Fibroblast of lung (primary cell): ENCODE results near the gene SH3GL1. TPM values are rescaled to one million over a fixed set of nuclear protein-coding genes. Genes with fewer than 3 reads are reported as not detected.
A peak's percentile ranks its signal among the peaks of the same experiment; 100 is the strongest.

Experiments used
- DNase-seq, 2 donors: peaks; one replicate each; pipeline versions ENCODE4 v3.0.0 to v3.0.0-alpha.2; 2010; ENCODE audit warnings: low read depth in 2 of 2
- H2AFZ ChIP-seq: 2 replicates; pipeline ENCODE4 v1.5.1; 2012; ENCODE audit warnings: low read length, control low read depth, inconsistent platforms
- H3K27ac ChIP-seq: 2 replicates; pipeline ENCODE4 v1.5.1; 2011; ENCODE audit warnings: low read length, control low read depth; ENCODE audit not compliant: insufficient read depth
- H3K27me3 ChIP-seq: 2 replicates; pipeline ENCODE4 v1.5.1; 2011; ENCODE audit warnings: mild to moderate bottlenecking, low read length; ENCODE audit not compliant: control insufficient read depth, insufficient read depth
- H3K36me3 ChIP-seq: 2 replicates; pipeline ENCODE4 v1.5.1; 2011; ENCODE audit warnings: low read length; ENCODE audit not compliant: control insufficient read depth, insufficient read depth
- H3K4me1 ChIP-seq: 2 replicates; pipeline ENCODE4 v1.5.1; 2011; ENCODE audit warnings: low read length; ENCODE audit not compliant: control insufficient read depth, insufficient read depth; ENCODE audit errors: extremely low read depth
- H3K4me2 ChIP-seq: 2 replicates; pipeline ENCODE4 v1.5.1; 2011; ENCODE audit warnings: low read length, control low read depth; ENCODE audit not compliant: insufficient read depth; ENCODE audit errors: extremely low read depth
- H3K4me3 ChIP-seq, 4 experiments: fragments of 200-600 bp in 1 of 4; sonication (generic) in 1 of 4; replicated peaks in 1 of 4; 2 replicates each; pipeline ENCODE4 v1.5.1; 2011 to 2016; ENCODE audit warnings: low read length in 4 of 4, low read depth in 3 of 4, mild to moderate bottlenecking in 3 of 4, control low read depth in 2 of 4, inconsistent platforms in 1 of 4, mixed read lengths in 1 of 4; ENCODE audit not compliant: insufficient read depth in 1 of 4; ENCODE audit errors: control extremely low read depth in 1 of 4
- H3K79me2 ChIP-seq: 2 replicates; pipeline ENCODE4 v1.5.1; 2012; ENCODE audit warnings: mild to moderate bottlenecking, low read length, inconsistent platforms; ENCODE audit not compliant: control insufficient read depth, insufficient read depth
- H3K9ac ChIP-seq: 2 replicates; pipeline ENCODE4 v1.5.1; 2011; ENCODE audit warnings: mild to moderate bottlenecking, low read length, control low read depth; ENCODE audit not compliant: insufficient read depth
- H3K9me3 ChIP-seq: 2 replicates; pipeline ENCODE4 v1.5.1; 2012; ENCODE audit warnings: low read depth, low read length; ENCODE audit not compliant: control insufficient read depth, insufficient read depth
- H4K20me1 ChIP-seq: 2 replicates; pipeline ENCODE4 v1.5.1; 2011; ENCODE audit warnings: low read length; ENCODE audit not compliant: control insufficient read depth, insufficient read depth; ENCODE audit errors: extremely low read depth
- CTCF ChIP-seq, 2 donors: IDR thresholded peaks in 1 of 2; conservative IDR thresholded peaks in 1 of 2; 1 replicate in 1 of 2; 2 replicates in 1 of 2; pipeline ENCODE4 v1.5.1; 2011 to 2012; ENCODE audit warnings: low read length in 2 of 2, control low read depth in 1 of 2, inconsistent platforms in 1 of 2, low read depth in 1 of 2, mild to moderate bottlenecking in 1 of 2
- EZH2 ChIP-seq: IDR thresholded peaks from 2 replicates; pipeline ENCODE4 v1.5.1; 2012; ENCODE audit warnings: low read length, control low read depth, mild to moderate bottlenecking; ENCODE audit errors: missing control alignments
- polyA plus RNA-seq, 2 donors: library from polyadenylated mRNA; depleted of rRNA in 1 of 2; stranded (reverse) in 1 of 2; unstranded in 1 of 2; fragments of >200 nt; gene quantifications; 2 replicates each; pipeline ENCODE4 v1.2.1, GENCODE V29; 2011 to 2012; ENCODE audit warnings: missing spikeins in 1 of 2
- total RNA-seq: library from RNA; depleted of rRNA; stranded (reverse); fragments of >200 nt; gene quantifications from 2 replicates; pipeline ENCODE4 v1.2.1, GENCODE V29; 2014

SH3GL1 gene
- total and polyA plus RNA-seq, 2 donors (not counting 1 experiment from before 2014, with no cell fraction given) = 23.9 to 44.9 TPM

- Histone ChIP-seq H3K9me3 (no peaks in the 10 kb centered on the region), H3K4me1 (peaks cover 54% of the 10 kb centered on the region), H3K27me3 (no peaks in the 10 kb centered on the region), H2AFZ (no peak overlapping the region), H4K20me1 (no peaks in the 10 kb centered on the region), H3K79me2 (peaks cover 83% of the 10 kb centered on the region), H3K9ac (peak overlapping the region; percentile 69), H3K27ac (peak overlapping the region; percentile 77), H3K4me3 (no peak overlapping the region), H3K4me2 (peak overlapping the region; percentile 64), H3K36me3 (peaks cover 9% of the 10 kb centered on the region)
- peak; percentile 26 to 55 for DNase-seq
- TF ChIP-seq EZH2 (no peak), CTCF (conservative IDR thresholded peaks at IDR 0.05 in 1 of 2, IDR thresholded peaks at IDR 0.05 in 1 of 2; ENCODE audit: low read depth in 1 of 2, low read length in 2 of 2) (no peak)
Observed at GRCh38 chr19:4373601-4374497, 26.5 kb downstream of the SH3GL1 start.

DNA sequence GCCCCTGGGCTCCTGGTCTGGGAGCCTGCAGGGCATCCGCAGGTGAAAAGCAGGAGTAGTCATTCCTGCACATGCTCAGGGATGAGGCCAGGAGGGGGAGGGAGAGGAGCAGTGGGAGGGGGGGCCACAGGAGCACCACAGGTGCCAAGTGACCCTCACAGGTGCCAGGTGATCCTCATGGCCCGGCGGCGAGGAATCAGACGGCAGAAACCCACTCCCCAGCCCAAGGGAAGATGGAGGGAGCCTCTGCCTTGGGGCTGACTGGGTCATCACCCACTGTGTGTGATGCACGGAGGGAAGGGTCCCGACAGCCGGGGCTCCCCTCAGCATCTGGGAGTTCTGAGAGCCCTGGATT lies 27.4 kb downstream of the SH3GL1 start:
- no peak overlapping the region for H3K4me3 ChIP-seq
- H3K79me2 ChIP-seq = peaks cover 84% of the 10 kb centered on the region
- peak overlapping the region; percentile 64 for H3K4me2 ChIP-seq
- H3K36me3 ChIP-seq = peaks cover 10% of the 10 kb centered on the region
- no peak overlapping the region for H2AFZ ChIP-seq
- no peaks in the 10 kb centered on the region for H3K27me3 ChIP-seq
- H3K9ac ChIP-seq = no peak overlapping the region
- peak overlapping the region; percentile 77 for H3K27ac ChIP-seq
- H3K9me3 ChIP-seq = no peaks in the 10 kb centered on the region
- no peak for TF ChIP-seq CTCF (conservative IDR thresholded peaks at IDR 0.05 in 1 of 2, IDR thresholded peaks at IDR 0.05 in 1 of 2; ENCODE audit: low read depth in 1 of 2, low read length in 2 of 2)
- DNase-seq = no peak
- H3K4me1 ChIP-seq = peaks cover 59% of the 10 kb centered on the region
- no peaks in the 10 kb centered on the region for H4K20me1 ChIP-seq

DNA sequence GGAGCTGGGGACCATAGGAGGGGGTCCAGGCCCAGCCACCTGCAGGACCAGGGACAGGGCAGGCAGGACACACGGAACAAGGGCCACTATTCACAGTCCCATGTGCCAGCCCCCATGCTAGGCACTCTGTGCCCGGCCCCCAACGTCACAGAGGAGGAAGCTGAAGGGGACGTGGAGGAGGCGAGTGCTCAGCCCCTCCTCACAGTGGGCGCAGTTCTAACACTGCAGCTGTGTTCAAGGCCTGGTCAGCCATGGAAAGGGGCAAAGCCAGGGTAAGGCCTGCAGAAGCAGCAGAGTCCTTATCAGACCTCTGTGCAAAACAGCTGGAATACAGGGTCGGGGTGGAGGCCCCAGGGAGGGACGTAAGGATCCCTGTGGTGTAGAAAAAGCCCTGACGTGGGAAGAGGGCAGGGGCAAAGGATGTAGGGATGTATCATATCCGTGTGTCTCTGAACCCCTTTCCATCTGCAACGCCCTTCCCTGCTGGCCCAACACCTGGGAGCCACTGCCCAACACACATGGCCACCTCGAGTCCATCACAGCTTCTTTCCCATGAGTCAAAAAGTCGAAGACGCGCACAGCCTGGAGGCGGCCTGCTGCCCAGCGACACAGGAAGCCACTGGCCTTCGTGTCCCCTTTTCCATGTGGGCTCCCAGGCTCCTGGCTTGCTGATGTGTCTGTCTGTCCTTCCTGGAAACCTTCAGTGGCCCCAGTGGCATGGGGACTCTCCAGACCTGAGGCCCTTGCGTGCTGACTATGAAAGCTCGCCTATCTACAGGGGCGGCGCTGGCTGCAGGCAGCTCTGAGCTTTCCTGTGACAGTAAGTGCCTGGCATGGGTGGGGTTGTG lies 28.0 kb downstream of the SH3GL1 start:
- Histone ChIP-seq H3K9me3 (no peaks in the 10 kb centered on the region), H3K79me2 (peaks cover 84% of the 10 kb centered on the region), H3K27ac (peak overlapping the region; percentile 77), H3K27me3 (no peaks in the 10 kb centered on the region), H3K4me2 (no peak overlapping the region), H3K4me1 (peaks cover 58% of the 10 kb centered on the region), H3K9ac (no peak overlapping the region), H2AFZ (no peak overlapping the region), H3K36me3 (peaks cover 15% of the 10 kb centered on the region), H3K4me3 (no peak overlapping the region), H4K20me1 (no peaks in the 10 kb centered on the region)
- TF ChIP-seq CTCF (conservative IDR thresholded peaks at IDR 0.05 in 1 of 2, IDR thresholded peaks at IDR 0.05 in 1 of 2; ENCODE audit: low read depth in 1 of 2, low read length in 2 of 2) = no peak
- no peak for TF ChIP-seq EZH2
- DNase-seq = no peak
